Esophagus squamous epithelium (tissue), 5 donors: ENCODE measurements around the gene FAM174C. TPM values are rescaled to one million over a fixed set of nuclear protein-coding genes. Genes with fewer than 3 reads are reported as not detected.

Experiments used
- DNase-seq: peaks from one replicate; lab custom pipeline; 2025; lab: John Stamatoyannopoulos, UW
- H3K27ac ChIP-seq, 4 donors: fragments of 200-600 bp; sonication (generic); one replicate each; pipeline ENCODE4 v1.5.1; 2016 to 2019; ENCODE audit warnings: mild to moderate bottlenecking in 1 of 4
- H3K27me3 ChIP-seq, 4 donors: fragments of 200-600 bp; sonication (generic); 1 replicate in 3 of 4; 2 replicates in 1 of 4; pipeline versions ENCODE4 v1.5.1 to v1.6.0; 2017 to 2021; ENCODE audit warnings: antibody characterized with exemption in 1 of 4
- H3K36me3 ChIP-seq, 3 donors: fragments of 200-600 bp; sonication (generic); one replicate each; pipeline ENCODE4 v1.5.1; 2016 to 2019
- H3K4me1 ChIP-seq, 3 donors: fragments of 200-600 bp; sonication (generic); one replicate each; pipeline ENCODE4 v1.5.1; 2017 to 2019
- H3K4me3 ChIP-seq, 4 donors: fragments of 200-600 bp; sonication (generic); 1 replicate in 3 of 4; 2 replicates in 1 of 4; pipeline ENCODE4 v1.5.1; 2016 to 2019; ENCODE audit warnings: mild to moderate bottlenecking in 2 of 4, moderate library complexity in 1 of 4
- H3K9me3 ChIP-seq, 3 donors: fragments of 200-600 bp; sonication (generic); one replicate each; pipeline ENCODE4 v1.5.1; 2016 to 2019
- CTCF ChIP-seq, 6 experiments: fragments of 450-650 bp in 4 of 6; fragments of 200-600 bp in 2 of 6; sonication (generic) in 2 of 6; IDR thresholded peaks; one replicate each; pipeline ENCODE4 v1.5.1; 2016 to 2019; ENCODE audit warnings: antibody characterized with exemption in 6 of 6, mild to moderate bottlenecking in 4 of 6, moderate library complexity in 4 of 6
- POLR2A ChIP-seq, 4 donors: fragments of 450-650 bp; IDR thresholded peaks; one replicate each; pipeline ENCODE4 v1.6.1; 2017; ENCODE audit warnings: antibody characterized with exemption in 4 of 4, mild to moderate bottlenecking in 4 of 4, moderate library complexity in 3 of 4
- WGBS, 2 donors: methylation state at CpG; one replicate each; pipeline ENCODE4 v1.1.5; 2018; 5-methylcytosine and 5-hydroxymethylcytosine counted together
- intact Hi-C: fragments of 100-400 bp; cut with DNase I; formaldehyde crosslinking; loops from one replicate; pipeline ENCODE4 v1.15.0; 2022
- total RNA-seq, 4 donors: library from RNA; depleted of rRNA; stranded (reverse); fragments of >200 nt; gene quantifications; one replicate each; pipeline ENCODE4 v1.1.0, GENCODE V29; 2016
- donor health status: DM: yes; HTN: yes; CAD: no.

The FAM174C gene
- total RNA-seq, 4 donors from 2014 or later: 31.5 to 69.8 (median 50.5) TPM

- TF ChIP-seq CTCF (IDR thresholded peaks at IDR 0.05) (no peak), POLR2A (IDR thresholded peaks at IDR 0.05) (no peak)
- Histone ChIP-seq H3K4me3 (no peak overlapping the region), H3K4me1 (peaks cover 4 to 20% (median 11%) of the 10 kb centered on the region in 3 donors), H3K27me3 (peaks cover 0 to 94% (median 8%) of the 10 kb centered on the region in 4 donors), H3K36me3 (no peaks in the 10 kb centered on the region), H3K27ac (no peak overlapping the region), H3K9me3 (no peaks in the 10 kb centered on the region)
- 20 to 33% methylated on average over 1 to 2 of the region's 9 CpGs for WGBS, 2 donors
- intact Hi-C loops: no loop called here
- DNase-seq: no peak
Measured at GRCh38 chr19:1321539-1321938, 46.2 kb downstream of the FAM174C start.

GRCh38 chr19:1322198-1322981, 47.1 kb downstream of the FAM174C start:
- Histone ChIP-seq H3K27me3 (peaks cover 0 to 85% (median 8%) of the 10 kb centered on the region in 4 donors), H3K9me3 (no peaks in the 10 kb centered on the region), H3K36me3 (no peaks in the 10 kb centered on the region), H3K4me3 (no peak overlapping the region), H3K27ac (no peak overlapping the region), H3K4me1 (peaks cover 4 to 20% (median 11%) of the 10 kb centered on the region in 3 donors)
- no peak for DNase-seq
- 77 to 93% methylated on average over 3 to 6 of the region's 16 CpGs for WGBS, 2 donors
- intact Hi-C loops: no loop called here
- TF ChIP-seq POLR2A (IDR thresholded peaks at IDR 0.05) (no peak), CTCF (IDR thresholded peaks at IDR 0.05) (no peak)

DNA sequence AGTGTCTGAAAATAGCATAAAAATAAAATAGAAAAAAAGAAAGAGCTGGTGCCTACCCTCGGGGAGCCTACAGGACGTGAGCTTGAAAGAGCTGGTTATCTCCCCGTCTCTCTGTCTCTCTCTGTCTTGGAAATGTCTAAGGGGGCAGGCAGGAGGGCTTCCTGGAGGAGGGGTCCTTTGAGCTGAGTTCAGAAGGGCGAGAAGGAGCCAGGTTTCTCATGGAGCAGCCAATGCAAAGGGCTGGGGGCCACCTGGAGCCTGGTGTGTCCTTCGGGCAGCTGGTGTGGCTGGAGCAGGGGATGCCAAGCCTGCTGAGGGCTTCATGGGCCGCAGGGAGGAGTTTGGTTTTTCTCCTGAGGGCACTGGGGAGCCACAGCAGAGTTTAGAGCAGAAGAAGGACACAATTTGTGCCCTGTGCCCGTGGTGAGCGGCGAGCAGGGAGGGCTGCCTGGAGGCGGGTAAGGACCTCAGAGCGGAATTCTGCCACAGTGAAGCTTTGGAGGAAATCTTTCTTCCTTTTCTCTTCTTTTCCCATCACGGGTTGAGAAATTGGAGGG, 49.0 kb downstream of the FAM174C start:
- H3K36me3 ChIP-seq: no peaks in the 10 kb centered on the region
- WGBS, 2 donors: 62 to 70% methylated on average over 8 to 9 of the region's 12 CpGs
- TF ChIP-seq CTCF (IDR thresholded peaks at IDR 0.05): no peak
- peaks cover 0 to 66% (median 2%) of the 10 kb centered on the region in 4 donors for H3K27me3 ChIP-seq
- intact Hi-C loops: no loop called here
- H3K4me3 ChIP-seq: peak overlapping the region in 3 of 4 donors; percentile 39 to 57 (median 44)
- H3K9me3 ChIP-seq: no peaks in the 10 kb centered on the region
- peaks cover 4 to 16% (median 11%) of the 10 kb centered on the region in 3 donors for H3K4me1 ChIP-seq
- no peak overlapping the region for H3K27ac ChIP-seq
- DNase-seq: no peak

DNA sequence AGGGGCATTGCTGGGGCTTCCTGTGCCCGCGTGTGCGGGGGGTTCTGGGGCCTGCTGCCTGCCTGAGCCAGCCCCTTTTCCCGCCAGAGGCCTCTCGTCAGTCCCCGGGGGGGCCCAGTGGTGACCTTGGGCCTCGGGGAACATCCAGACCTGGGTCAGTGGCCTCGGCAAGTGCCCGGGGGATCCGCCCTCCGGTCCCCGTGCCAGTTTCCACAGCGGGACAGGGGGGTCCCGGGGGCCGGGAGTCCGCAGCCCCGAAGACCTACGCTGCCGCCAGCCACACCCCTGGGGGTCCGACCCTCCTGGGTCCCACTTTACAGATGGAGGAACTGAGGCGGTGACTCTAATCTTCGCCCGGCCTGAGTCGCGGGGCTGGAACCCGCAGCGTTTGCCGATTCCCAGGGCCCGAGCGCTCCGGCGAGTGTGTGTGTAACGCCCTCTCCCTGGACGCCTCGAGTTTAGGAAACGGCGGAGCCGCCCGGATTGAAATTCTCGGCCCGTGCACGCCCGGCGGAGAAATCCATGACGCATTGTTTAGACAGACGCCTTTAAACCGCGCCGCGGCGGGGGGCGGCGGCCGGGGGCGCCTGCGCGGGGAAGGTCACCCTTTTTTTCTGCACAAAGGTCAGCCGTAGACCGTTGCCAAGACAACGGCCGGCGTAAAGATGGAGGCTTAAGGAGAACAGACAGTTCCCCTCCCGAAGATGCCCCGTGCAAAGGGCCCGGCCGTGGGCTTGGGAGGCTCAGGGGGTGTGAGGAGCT, 49.7 kb downstream of the FAM174C start:
- H3K27me3 ChIP-seq: peaks cover 0 to 59% (median 2%) of the 10 kb centered on the region in 4 donors

More for the DNA sequence above, 49.7 kb downstream of the FAM174C start:
- peaks cover 4 to 16% (median 11%) of the 10 kb centered on the region in 3 donors for H3K4me1 ChIP-seq
- TF ChIP-seq CTCF (IDR thresholded peaks at IDR 0.05): no peak
- TF ChIP-seq POLR2A (IDR thresholded peaks at IDR 0.05): no peak
- H3K9me3 ChIP-seq: no peaks in the 10 kb centered on the region
- 10 to 13% methylated on average over 6 of the region's 66 CpGs for WGBS, 2 donors
- H3K4me3 ChIP-seq: peak overlapping the region; percentile 9 to 57 (median 42)
- no peak for DNase-seq
- peak overlapping the region in 2 of 4 donors; percentile 10 to 46 for H3K27ac ChIP-seq
- intact Hi-C loops: no loop called here
- H3K36me3 ChIP-seq: no peaks in the 10 kb centered on the region
